ENCODE results near the gene ZDHHC9. TPM values are rescaled to one million over a fixed set of nuclear protein-coding genes. Genes with fewer than 3 reads are reported as not detected.

ZDHHC9 gene
- total RNA-seq, 3 donors from 2014 or later = 21.8 to 36.2 (median 34.4) TPM

DNA sequence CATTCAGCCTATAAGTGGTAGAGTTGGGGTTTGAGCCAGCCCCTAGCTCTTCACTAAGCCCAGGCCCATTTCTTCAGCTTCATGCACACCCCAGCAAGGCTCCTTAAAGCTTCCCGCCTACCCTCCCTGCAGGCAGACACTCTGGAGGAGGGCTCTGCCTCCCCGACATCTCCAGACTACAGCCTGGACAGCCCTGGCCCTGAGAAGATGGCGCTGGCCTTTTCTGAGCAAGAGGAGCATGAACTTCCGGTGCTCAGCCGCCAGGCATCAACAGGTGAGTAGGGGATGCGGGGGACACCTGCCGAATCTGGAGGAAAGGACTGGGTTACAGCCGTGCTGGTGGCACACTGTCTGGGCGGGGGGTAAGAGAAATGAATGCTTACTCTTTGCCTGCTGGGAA is 52.9 kb downstream of the ZDHHC9 start:
- intact Hi-C loops (cut with DNase I; ENCODE audit: low total_unique reads) = no loop called here
- Histone ChIP-seq H3K4me1 (no peaks in the 10 kb centered on the region), H3K4me3 (no peak overlapping the region), H3K27ac (no peak overlapping the region), H3K27me3 (peaks cover 0 to 39% of the 10 kb centered on the region in 2 donors), H3K36me3 (no peaks in the 10 kb centered on the region), H3K9me3 (no peaks in the 10 kb centered on the region)
- DNase-seq (ENCODE audit: low spot score in 2 of 2) = no peak
- no peak for TF ChIP-seq POLR2AphosphoS5 (IDR thresholded peaks at IDR 0.05)

DNA sequence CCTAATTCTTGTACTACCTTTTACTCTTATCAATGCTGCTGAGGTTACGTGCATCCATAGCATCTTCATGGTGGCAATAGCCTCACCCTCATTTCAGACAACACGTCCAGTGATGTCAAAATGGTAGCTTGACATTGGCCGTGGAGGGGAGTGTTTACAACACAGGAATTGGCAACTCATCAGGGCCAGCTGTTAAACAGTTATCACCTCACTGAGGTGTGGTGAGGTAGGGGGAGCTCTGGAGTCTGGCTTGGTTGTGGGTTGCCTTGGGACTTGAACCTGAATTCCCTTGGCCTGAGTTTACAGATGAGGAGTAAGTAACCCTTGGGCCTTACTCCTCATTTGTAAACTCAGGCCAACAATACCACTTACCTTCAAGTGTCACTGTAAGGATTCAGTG is 53.5 kb downstream of the ZDHHC9 start:
- H3K36me3 ChIP-seq = no peaks in the 10 kb centered on the region
- no peak overlapping the region for H3K4me3 ChIP-seq
- H3K27ac ChIP-seq = no peak overlapping the region
- peaks cover 0 to 39% of the 10 kb centered on the region in 2 donors for H3K27me3 ChIP-seq
- TF ChIP-seq POLR2AphosphoS5 (IDR thresholded peaks at IDR 0.05) (no peak), CTCF (IDR thresholded peaks at IDR 0.05) (no peak), POLR2A (IDR thresholded peaks at IDR 0.05) (no peak)
- no peaks in the 10 kb centered on the region for H3K4me1 ChIP-seq
- no peak for DNase-seq (ENCODE audit: low spot score in 2 of 2)
- intact Hi-C loops (cut with DNase I; ENCODE audit: low total_unique reads) = no loop called here
- H3K9me3 ChIP-seq = no peaks in the 10 kb centered on the region

GRCh38 chrX:129788527-129788926 is 55.2 kb downstream of the ZDHHC9 start:
- DNase-seq (ENCODE audit: low spot score in 2 of 2) = no peak
- H3K27me3 ChIP-seq = peaks cover 0 to 29% of the 10 kb centered on the region in 2 donors
- H3K4me1 ChIP-seq = no peaks in the 10 kb centered on the region
- H3K4me3 ChIP-seq = no peak overlapping the region
- H3K36me3 ChIP-seq = no peaks in the 10 kb centered on the region
- H3K9me3 ChIP-seq = no peaks in the 10 kb centered on the region
- no peak overlapping the region for H3K27ac ChIP-seq
- intact Hi-C loops (cut with DNase I; ENCODE audit: low total_unique reads) = no loop called here
- no peak for TF ChIP-seq CTCF (IDR thresholded peaks at IDR 0.05)
- TF ChIP-seq POLR2A (IDR thresholded peaks at IDR 0.05) = no peak
- TF ChIP-seq POLR2AphosphoS5 (IDR thresholded peaks at IDR 0.05) = no peak

DNA sequence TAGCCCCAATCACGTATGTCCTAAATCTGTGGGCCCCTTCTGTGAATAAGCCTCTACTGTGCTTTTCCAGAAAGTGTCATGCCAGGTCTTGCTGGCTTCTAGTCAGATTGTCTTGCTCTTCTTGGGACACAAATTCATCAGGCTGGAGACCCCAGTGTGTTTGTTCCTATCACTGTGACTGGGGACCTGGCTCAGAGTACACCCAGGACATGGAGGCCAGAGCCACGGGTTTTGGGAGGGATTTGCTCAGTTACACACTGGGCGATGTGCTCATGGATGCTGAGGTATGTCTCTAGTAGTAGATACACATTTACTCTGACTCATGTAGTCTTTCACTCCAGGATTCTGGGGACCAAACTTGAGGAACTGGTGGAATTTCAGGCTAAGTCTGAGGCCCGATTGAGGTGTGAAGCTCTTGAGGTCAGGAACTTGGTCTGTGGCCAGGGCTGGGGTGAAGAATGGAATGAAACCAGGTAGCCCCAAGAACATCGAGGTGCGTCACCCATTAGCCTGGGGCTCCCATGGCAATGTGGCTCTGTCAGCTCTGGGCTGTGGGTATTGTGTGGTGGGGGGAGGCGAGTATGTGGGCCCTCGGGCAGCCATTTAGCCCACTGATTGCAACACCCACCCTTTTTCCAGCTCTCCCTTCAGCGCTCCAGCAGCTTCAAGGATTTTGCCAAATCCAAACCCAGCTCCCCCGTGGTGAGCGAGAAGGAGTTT is 56.2 kb downstream of the ZDHHC9 start:
- no peak overlapping the region for H3K4me3 ChIP-seq
- no peaks in the 10 kb centered on the region for H3K9me3 ChIP-seq
- no peak for TF ChIP-seq POLR2AphosphoS5 (IDR thresholded peaks at IDR 0.05)
- no peak for TF ChIP-seq POLR2A (IDR thresholded peaks at IDR 0.05)
- TF ChIP-seq CTCF (IDR thresholded peaks at IDR 0.05) = no peak
- no peak overlapping the region for H3K27ac ChIP-seq
- H3K27me3 ChIP-seq = peaks cover 0 to 29% of the 10 kb centered on the region in 2 donors
- no peak for DNase-seq (ENCODE audit: low spot score in 2 of 2)
- no peaks in the 10 kb centered on the region for H3K4me1 ChIP-seq
- no peaks in the 10 kb centered on the region for H3K36me3 ChIP-seq
- intact Hi-C loops (cut with DNase I; ENCODE audit: low total_unique reads) = no loop called here

- no peaks in the 10 kb centered on the region for H3K4me1 ChIP-seq
- H3K4me3 ChIP-seq = no peak overlapping the region
- no peak for DNase-seq (ENCODE audit: low spot score in 2 of 2)
- intact Hi-C loops (cut with DNase I; ENCODE audit: low total_unique reads) = no loop called here
- TF ChIP-seq CTCF (IDR thresholded peaks at IDR 0.05) (no peak), POLR2AphosphoS5 (IDR thresholded peaks at IDR 0.05) (no peak), POLR2A (IDR thresholded peaks at IDR 0.05) (no peak)
- H3K27me3 ChIP-seq = peaks cover 0 to 28% of the 10 kb centered on the region in 2 donors
- no peak overlapping the region for H3K27ac ChIP-seq
- H3K36me3 ChIP-seq = no peaks in the 10 kb centered on the region
- no peaks in the 10 kb centered on the region for H3K9me3 ChIP-seq
Observed at GRCh38 chrX:129786210-129786651, 57.5 kb downstream of the ZDHHC9 start.
